CD4-positive, alpha-beta T cell treated with Interleukin-12 subunit alpha and Interleukin-12 subunit beta, for 1 hour (primary cell): Measurements from ENCODE around the gene TMEM181.
"Not testable (repeated sequence)": the region's sequence is repeated elsewhere in the genome, so short reads cannot be mapped to it uniquely, and the experiment has no call there.

Experiments
- DNase-seq: peaks from one replicate; pipeline ENCODE4 v3.0.0-alpha.2; 2020

TMEM181 gene

DNA sequence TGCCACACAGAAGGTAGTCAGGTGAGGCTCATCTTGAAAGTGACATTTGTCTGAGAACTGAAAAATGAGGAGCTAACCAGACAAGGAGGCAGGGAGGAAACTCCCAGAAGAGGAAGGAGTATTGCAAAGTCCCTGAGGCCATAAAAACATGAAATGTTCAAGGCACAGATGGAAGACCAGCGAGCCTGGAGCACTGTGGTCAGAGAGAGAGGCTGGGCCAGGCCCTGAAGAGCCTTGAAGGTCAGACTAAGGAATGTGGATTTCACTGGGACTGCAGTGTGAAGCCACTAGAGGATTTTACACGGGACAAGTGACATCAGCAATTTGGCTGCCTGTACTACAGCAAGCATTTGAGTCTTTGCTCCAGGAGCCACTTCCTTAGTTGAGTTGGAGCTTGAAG, 21.1 kb upstream of the TMEM181 start:
- no peak for DNase-seq

DNA sequence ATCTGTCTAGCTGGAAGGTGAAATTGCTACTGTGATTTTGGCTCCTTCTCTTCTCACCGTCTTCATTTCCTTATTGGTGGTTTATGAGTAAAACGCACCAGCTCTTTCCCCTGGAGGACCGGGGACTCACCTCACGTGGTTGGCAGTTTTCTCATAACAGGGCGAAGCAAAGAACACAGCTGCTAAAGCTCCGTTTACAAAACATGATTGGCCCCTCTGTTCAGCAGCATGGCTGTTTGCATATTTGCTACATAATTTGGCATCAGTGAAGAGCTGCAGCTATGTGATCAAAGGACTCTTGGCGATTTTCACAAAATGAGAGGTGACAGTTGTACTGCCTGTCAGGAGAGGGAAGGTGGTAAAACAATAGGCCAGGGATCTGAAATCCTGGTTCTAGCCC, 20.5 kb upstream of the TMEM181 start:
- no peak for DNase-seq

DNA sequence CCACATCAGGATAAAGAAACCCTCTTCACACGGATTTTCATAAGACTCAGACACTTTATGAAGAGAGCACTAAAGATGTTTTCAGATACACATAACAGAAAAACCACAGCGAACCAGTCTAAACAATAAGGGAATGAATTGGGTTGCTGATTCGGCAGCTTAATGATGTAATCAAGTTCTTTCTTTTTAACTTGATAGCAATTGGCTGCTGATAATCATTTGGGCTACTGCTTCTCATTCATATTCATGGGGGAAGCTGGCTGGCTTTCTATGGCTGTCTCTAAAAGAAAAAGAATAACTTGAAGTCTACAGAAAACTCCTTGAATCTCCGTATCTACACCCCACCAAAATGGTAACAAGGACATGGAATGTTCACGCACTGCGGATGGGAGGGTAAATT, 20.0 kb upstream of the TMEM181 start:
- DNase-seq: no peak

DNA sequence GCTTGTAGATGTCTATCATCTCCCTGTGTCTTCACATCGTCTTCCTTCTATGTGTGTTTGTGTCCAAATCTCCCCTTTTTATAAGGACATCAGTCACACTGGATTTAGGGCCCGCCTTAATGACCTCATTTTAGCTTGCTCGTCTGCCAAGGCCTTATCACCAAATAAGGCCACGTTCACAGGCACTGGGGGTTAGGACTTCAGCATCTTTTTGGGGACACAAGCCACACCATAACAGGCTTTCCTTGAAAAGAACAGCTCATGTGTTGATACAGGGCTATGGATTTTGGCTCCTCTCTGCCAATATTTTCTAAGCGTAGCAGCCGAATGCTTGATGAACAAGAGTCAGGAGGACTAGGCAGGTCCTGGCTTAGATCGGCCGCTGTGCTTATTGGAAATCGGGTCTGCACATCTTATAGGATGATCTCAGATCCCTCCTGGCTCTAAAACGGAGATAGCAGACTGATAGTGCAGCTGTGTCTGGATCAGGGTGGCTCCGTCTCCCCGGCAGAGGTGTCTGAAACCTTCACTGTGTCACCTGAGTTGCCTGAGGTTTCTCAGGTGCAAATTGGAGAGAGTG, 16.2 kb upstream of the TMEM181 start:
- no peak for DNase-seq

DNA sequence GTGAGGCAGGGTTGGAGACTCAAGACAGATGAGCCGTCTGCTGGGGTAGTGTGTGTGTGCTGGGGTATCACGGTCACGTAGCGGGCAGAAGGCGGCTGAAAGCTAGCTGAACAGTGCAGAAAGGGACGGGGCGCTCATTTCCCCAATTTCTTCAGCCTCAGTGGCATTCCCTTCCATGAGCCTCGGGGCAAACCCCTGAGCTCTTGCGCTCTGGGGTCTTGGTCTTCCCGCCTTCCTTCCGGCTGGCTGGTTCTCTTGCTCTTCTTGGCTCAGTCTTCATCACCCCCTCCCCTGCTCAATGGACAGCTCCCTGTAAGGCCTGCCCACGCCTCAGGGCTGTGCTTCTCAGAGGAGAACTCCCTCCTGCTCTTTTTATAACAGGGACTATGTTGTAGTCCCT, 15.5 kb upstream of the TMEM181 start:
- no peak for DNase-seq

DNA sequence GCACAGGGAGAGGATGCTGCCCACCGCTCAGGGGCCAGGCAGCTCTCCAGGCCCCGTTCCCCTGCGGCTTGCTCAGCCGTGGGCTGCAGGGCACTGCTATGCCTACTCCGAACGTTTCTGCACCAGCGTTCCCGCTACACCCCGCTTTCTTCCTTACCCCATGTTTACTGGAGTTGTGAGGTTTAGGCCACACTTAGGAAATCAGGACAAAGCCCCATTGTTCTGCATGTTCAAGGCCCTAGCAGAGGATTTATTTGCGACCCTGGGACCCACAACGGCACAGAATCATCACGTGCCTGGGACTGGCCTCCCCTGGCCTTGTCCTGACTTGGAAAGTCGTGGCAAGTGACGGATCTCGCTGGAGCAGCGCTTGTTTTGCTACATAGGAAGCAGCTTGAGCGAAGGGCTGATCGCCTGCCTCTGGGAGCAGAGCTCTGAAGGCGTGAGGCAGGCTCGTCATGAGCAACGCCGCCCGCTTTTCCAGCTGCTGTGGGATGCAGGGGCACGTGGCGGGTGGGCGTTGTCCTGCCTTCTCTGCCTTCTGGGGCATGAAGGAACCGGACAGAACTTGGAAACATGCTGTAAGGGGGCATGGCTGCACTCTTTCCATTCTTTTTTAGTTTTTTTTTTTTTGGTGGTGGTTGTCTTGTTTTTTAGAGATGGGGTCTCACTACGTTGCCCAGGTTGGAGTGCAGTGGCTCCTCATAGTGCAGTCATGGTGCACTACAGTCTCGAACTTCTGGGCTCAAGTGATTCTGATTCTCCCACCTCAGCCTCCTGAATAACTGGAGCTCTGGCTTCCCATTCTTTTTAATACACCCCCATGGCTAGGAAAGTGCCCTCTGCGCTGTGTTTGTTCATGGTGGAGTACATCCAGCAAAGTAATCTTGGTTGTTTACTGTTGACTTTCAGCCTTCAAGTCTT, 14.6 kb upstream of the TMEM181 start:
- DNase-seq: no peak

DNA sequence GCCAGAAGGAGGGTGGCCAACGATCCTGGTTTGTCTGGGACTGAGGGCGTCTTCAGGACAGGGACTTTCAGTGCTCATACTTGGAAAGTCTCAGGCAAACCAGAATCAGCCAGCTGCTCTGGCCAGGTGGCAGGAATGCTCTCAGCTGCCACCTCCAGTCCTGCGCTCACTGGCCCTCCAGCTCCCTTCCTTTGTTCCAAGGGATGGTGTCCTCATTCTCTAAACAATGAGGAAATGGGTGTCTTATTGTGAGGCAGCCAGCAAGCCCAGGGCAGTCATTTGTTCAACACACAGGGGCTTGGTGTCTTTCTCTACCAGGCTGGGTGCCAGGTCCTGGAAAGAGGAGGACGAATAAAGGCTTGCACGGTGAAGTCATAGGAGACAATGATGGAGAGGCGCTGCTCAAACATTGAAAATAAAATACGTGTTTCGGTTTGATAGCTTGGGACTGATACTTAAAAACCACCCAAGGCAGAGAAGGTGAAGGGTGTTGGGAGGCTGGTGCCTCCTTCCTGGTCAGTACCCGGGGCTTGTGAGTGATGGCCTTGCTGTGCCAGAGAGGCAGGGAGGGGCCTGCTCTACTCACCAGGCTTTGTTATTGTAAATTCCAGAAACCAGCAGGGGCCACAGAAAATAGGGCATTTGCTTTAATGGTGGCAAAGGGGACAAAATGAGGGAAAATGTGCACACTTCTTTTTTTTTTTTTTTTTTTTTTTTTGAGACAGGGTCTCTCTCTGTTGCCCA, 11.3 kb upstream of the TMEM181 start:
- DNase-seq: no peak

DNA sequence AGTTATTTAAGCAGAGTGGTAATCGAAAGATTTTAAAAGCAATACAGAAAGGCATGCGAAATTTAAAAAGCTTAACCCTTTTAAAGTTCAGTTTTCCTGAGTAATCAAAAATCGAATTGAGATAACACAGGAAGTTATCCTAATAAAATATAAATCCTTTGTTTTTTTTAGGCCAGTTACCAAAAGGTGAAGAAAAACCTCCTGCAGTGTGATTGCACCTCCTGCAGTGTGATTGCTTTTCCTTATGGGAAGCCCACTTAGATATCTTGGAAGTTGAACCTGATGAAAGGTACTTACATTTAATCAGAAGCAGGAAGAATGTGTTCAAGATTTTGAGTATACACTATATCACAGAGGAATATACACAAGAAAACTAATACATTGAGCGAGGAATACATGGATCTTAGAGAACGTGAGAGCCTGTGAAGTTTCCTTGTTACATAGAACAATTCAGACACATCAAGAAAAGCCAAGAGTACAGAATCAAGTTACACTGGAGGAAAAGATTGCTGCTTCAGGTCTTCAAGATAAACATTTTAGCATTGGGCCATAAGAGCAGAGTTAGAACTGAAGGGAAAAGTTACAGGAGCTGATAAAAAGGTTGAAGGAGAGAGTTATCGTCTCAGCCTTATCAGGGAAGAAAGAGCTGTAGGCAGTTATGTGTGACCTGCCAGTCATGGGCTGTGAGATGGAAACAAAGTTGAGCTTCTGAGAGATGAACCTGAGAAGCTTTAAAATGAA, 7.7 kb upstream of the TMEM181 start:
- no peak for DNase-seq

DNA sequence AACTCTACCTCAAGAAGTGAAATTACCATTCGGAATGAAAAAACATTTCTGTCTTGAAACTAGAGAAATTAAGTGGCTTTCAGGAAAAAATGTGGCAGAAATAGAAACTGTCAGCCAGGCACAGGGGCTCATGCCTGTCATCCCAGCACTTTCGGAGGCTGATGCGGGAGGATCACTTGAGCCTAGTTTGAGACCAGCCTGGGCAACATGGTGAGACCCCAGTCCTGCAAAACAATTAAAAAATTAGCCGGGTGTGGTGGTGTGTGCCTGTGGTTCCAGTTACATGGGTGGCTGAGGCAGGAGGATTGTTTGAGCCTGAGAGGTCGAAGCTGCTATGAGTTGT, 7.1 kb upstream of the TMEM181 start:
- DNase-seq: no peak

DNA sequence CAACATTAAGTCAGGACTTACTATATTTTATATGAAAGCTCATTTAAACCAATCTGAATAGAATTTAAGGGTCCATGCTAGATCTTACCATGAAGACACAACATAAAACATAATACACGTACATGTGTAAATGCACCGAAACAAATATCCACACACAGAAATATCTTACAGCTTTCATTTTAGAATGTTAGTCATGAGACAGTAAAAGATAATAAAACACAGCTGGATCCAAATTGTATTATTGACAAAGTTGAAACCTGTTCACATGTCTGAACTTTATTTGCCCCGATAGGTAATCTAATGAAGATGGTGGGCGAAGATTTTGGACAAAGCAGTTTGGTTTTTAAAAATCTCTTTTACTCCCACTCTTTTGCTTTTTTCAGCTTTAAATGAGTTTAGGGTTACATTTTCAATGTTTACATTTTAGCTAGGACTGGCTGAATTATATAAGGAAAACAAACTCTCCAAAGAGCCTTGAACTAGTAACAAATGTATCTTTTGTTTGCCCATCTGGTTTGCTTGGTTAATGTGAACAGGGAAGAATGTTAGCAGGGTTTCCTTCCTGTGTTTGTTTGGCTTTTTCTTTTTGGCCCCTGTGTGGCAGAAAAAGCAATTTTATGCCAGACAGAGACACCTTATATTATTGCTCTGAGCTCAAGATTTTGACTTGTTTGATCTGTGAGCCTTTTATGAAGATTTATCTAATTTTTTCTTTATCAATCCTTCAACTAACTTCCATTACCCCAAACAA, 5.1 kb upstream of the TMEM181 start:
- no peak for DNase-seq

DNA sequence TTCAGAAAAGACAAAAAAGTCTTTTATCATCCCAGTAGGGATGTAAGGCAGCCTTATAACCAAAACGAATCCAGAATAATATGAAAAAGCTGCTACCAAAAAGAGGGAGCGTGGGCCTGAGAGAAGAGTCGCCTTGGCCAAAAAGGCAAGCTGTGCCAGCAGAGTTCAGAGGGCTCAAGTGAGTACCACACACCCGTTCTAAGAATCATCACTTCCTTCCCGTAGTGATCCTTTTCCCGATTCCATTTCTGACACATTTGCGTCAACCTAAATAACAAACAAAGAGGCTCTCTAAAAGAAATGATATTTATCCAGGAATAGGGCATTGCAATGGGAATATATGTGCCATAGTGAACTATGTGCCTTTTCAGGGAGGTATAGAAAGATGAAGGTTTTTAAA, 3.8 kb upstream of the TMEM181 start:
- no peak for DNase-seq

DNA sequence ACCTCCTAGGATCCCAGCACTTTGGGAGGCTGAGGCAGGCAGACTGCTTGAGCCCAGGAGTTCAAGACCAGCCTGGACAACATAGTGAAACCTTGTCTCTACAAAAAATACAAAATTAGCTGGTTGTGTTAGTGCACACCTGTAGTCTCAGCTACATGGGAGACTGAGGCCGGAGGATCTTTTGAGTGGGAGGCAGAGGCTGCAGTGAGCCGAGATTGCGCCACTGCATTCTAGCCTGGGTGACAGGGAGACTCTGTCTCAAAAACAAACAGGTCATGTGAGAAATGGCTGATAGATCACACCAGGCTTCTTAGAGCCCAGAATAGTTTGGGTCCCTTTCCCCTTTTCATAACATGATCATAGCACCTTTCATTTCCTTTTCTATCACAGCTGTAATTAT, 2.8 kb upstream of the TMEM181 start:
- DNase-seq: not testable (repeated sequence)

DNA sequence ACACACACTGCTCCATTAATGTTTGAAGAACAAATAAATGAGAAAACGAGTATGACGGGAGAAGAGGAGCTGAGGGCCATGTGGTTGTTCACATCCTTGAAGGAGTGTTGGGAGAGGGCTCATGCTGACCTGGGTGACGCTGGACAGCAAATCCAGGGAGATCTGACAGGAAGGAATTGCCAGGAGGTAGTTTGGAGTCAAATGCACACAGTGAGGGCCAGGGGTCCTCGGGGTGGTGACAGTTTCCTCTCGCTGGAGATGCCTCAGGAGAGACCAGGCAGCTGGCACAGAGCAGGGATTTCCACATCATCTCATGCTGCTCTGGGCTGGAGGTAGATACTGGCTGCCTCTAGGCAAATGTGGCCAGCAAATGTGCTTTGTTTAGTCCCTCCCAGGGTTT, 2.0 kb upstream of the TMEM181 start:
- DNase-seq: no peak

DNA sequence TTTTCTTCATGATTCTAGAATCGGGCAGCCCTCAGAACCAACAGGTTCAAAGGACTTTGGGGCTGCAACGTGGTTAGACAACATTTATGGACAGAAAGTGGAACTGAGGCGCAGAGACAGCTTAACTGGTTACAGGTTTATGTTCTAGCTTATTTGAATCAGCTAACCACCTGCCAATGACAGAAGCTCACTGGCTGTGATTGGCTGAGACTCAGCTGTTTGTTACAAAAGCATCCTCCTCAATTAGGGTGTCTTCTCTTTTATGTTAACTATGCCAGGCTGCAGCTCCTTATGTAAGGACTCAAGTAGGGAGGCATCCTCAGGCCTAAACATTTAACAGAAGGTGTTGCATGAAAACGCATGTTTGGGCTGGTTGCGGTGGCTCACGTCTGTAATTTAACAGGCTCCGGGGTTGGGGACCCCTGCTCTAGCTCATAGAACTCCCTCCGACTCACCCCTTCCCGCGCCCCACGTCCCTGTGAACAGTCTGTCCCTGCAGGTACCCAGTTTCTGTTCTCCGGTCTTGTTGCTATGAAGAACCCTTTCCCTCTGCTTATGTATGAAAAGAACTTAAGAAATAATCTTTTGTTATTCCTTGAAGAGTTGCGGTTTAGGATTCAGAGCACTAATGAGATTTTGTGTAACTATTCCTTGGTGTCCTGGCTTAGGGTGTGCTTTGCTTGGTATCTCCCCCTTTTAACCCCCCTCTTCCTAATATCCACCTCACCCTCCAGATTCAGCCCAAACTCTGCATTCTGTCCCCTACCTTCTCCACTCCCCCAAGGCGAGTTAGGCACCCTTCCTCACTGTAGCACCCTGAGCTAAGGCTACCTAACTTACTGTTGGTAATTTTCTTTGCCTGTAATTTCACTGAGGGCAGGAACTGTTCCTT, 1.2 kb upstream of the TMEM181 start:
- DNase-seq: no peak

DNA sequence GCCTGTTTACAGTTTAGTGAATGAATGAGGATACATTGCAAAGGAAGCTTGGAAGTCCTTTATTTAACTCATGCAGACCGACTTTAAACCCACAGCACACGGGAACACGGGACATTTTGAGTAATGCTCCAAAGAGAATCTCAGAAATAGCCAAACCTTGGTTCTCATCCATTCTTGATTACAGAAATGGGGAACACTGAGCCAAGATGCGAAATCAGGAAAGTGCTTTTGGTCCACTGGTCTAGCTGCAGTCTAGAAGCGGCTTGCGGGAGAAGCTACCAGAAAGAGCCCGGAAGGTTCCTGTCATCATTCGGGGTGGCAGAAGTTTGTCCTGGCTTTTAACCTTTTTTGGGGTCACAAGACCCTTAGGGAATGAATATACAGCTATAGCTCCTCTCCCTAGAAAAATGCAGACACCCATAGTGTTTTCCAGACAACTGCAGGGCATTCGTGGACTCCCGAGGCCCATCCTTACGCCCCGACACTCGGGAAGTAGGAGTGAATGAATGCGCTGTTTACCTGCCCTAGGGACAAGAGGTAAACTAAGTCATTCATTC, 475 bp upstream of the TMEM181 start:
- no peak for DNase-seq

DNA sequence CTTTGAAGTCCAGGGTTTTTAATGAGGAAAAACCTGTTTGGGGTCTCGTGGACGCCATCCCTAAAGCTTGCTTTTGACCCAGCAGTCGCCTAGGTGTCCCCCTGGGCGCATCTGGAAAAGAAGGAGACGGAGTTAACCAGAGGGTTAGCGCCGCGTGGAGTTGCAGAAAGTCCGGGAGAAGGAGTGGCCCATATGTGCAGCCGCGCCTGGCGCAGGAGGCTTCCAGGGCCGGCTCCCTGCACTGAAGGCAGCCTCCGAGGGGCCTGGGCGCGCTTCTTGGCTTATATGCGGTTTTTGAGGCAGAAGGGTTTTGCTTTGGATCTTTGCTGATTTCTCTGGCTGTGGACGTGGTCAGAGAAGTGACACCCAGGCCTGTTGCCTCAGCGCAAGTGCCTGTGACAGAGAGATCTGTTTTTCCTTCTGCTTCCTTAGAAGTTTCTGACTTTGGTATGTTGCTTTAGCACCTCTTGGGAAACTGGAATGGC, 987 bp downstream of the TMEM181 start:
- no peak for DNase-seq

DNA sequence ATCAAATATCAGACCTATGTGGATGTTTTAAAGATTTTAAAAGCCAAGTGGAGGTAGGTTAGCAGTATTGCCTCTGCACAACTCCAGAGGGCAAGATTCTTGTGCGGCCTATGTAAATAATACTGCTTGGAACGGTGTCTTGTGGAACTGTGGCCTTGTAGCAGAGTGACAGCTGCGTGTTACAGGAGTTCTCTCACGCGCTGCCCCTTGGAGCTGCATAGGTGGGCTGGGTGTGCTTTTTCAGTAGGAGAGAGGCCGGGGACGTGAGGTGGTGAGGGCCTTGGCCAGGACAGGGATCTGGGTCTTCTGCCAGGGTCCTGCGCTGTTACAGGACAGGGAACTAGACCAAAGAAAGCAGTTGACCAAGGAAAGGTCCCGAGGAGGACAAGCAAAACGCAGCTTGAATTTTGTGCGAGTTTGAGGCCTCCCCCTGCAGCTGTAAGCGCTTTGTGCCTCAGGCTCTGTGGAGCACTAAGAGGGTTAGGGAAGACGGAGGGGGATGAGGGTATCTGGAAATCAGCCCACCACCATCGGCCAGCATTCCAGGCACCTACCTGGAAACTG, 1.5 kb downstream of the TMEM181 start:
- no peak for DNase-seq

DNA sequence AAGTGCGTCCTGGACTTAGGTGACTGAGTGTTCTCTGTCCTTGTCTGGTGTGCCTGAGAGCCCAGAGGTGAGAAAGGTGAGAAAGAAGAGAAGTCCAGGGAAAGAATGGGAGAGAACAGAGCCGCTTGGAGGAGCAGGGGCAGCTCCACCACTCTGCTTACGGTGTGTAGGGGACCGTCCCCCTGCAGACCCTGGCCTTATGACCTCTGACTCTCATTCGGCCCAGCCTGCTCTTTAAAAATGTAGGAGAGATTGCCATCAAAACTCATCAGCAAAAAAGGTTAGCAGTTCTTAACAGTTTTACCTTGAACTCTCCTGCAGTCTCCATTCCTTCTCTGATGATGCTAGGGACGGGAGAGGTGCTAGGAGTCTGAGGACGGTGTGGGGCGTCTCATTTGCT, 2.0 kb downstream of the TMEM181 start:
- DNase-seq: no peak

DNA sequence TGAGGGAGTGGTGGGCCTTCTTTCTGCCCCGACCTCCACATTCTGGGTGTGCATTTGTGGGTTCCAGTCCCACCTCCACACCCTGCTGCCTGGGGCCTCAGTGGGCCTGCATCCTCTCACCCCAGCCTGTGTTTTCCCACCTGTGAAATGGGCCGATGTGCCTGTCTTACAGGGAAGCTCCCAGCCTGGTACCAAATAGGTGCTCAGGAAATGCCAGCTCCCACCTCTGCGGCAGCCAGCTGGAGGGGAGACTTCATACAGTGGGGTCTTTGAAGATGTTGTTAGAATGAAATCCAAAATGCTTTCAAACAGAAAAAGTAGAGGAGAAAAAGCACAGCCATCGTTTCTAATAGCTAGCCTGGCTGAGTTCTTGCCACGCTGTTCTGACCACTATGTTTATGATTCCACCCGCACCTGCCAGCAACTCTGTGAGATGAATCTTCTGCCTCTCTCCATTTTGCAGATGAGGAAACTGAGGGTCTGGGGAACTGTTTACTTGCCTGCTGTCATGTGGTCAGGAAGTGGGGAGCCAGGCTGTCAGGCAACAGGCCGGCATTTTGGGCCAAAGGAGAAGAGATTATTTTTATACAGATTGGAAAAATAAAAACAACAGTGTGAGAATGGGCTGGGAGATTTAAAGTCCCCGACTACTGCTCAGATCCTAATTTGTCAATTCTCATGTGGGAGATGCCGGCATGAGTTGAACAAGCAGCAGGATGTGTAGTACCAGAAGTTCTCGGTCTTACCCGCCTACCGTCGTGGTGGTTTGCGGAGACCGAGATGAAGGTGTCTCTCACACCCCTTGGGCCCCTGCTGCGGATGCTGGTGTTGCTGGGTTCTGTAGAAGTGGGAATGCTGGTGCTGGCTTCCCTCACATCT, 4.6 kb downstream of the TMEM181 start:
- peak; percentile 48 for DNase-seq

DNA sequence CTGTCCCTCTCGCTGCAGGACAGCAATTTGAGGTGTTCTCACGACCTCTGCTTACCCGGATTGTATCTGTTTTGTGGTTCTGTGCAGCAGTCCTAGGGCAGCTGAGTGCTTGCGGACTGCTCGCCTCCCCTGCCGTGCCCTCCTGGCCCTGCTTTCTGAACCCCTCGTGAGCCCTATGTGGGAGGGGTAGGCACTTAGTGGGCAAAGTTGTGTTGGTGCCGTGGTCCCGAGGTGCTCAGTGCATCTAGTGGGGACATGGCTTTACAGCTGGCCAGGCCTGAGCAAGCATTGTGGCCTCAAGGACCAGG, 5.2 kb downstream of the TMEM181 start:
- DNase-seq: no peak
